Testis (tissue), 5 donors: ENCODE measurements around the gene DLX5. TPM values are rescaled to one million over a fixed set of nuclear protein-coding genes. Genes with fewer than 3 reads are reported as not detected.
A peak's percentile ranks its signal among the peaks of the same experiment; 100 is the strongest.
"Not testable (repeated sequence)": the region's sequence is repeated elsewhere in the genome, so short reads cannot be mapped to it uniquely, and the experiment has no call there.

Experiments
- DNase-seq: peaks from one replicate; pipeline ENCODE4 v3.0.0-alpha.2; 2019
- H3K27ac ChIP-seq, 2 donors: fragments of 200-600 bp; sonication (generic); one replicate each; pipeline ENCODE4 v1.5.1; 2019
- H3K27me3 ChIP-seq: fragments of 200-600 bp; sonication (generic); one replicate; pipeline ENCODE4 v1.5.1; 2019
- H3K36me3 ChIP-seq: fragments of 200-600 bp; sonication (generic); one replicate; pipeline ENCODE4 v1.5.1; 2017; ENCODE audit warnings: low read depth; ENCODE audit errors: missing control alignments
- H3K4me1 ChIP-seq: fragments of 200-600 bp; sonication (generic); one replicate; pipeline ENCODE4 v1.5.1; 2019
- H3K4me3 ChIP-seq, 2 donors: fragments of 200-600 bp; sonication (generic); one replicate each; pipeline ENCODE4 v1.5.1; 2017 to 2019
- H3K9me3 ChIP-seq: fragments of 200-600 bp; sonication (generic); one replicate; pipeline ENCODE4 v1.5.1; 2017
- POLR2A ChIP-seq: fragments of 450-650 bp; IDR thresholded peaks from one replicate; pipeline ENCODE4 v1.6.1; 2017; ENCODE audit warnings: antibody characterized with exemption, mild to moderate bottlenecking, moderate library complexity
- WGBS, 2 donors: methylation state at CpG; one replicate each; pipeline ENCODE4 v1.1.5; 2018; 5-methylcytosine and 5-hydroxymethylcytosine counted together
- intact Hi-C: fragments of 100-400 bp; cut with DNase I; formaldehyde crosslinking; loops from one replicate; pipeline ENCODE4 v1.15.1; 2023; ENCODE audit warnings: low total_unique reads
- long read RNA-seq, 2 donors: transcript quantifications; one replicate each; lab custom pipeline, GENCODE V29; 2026
- polyA plus RNA-seq: library from polyadenylated mRNA; stranded (reverse); fragments of 350-450 nt; fragmentation: Illumina TruSeq; extraction: RNeasy Lipid Tissue Mini Kit (QIAGEN cat#74804); gene quantifications from one replicate; pipeline ENCODE4 v1.2.3, GENCODE V29; 2014; ENCODE audit warnings: low read depth, low replicate concordance; ENCODE audit not compliant: insufficient read depth
- total RNA-seq, 2 donors: library from RNA; depleted of rRNA; stranded (reverse); fragments of >200 nt; gene quantifications; one replicate each; pipeline ENCODE4 v1.2.3, GENCODE V29; 2016
- TF ChIP-seq, protein P1 (sequence below), 3 experiments: fragments of 450-650 bp in 2 of 3; fragments of 200-600 bp in 1 of 3; sonication (generic) in 1 of 3; IDR thresholded peaks; one replicate each; pipeline ENCODE4 v1.5.1; 2016 to 2019; ENCODE audit warnings: antibody characterized with exemption in 3 of 3, mild to moderate bottlenecking in 2 of 3, moderate library complexity in 1 of 3

Gene DLX5
- total RNA-seq (1 to 10 TPM; 2.3 to 2.6 TPM), polyA plus RNA-seq (1.3 TPM)
- long read RNA-seq, donor 1, partial matches to known transcripts = 0 of 1 reads
- long read RNA-seq, donor 1, other reads (novel, unspliced or antisense) = 0 of 1 reads
- long read RNA-seq, donor 2 = 0 reads

GRCh38 chr7:97024209-97025129 lies at the start of gene DLX5:
Gene DLX5 (minus strand): TSS chr7:97024831. CDS start chr7:97024623, 208 bp downstream.
- no peaks in the 10 kb centered on the region for H3K27me3 ChIP-seq
- no peak within 1 kb of the TSS for H3K27ac ChIP-seq
- TF ChIP-seq, protein P1, sequence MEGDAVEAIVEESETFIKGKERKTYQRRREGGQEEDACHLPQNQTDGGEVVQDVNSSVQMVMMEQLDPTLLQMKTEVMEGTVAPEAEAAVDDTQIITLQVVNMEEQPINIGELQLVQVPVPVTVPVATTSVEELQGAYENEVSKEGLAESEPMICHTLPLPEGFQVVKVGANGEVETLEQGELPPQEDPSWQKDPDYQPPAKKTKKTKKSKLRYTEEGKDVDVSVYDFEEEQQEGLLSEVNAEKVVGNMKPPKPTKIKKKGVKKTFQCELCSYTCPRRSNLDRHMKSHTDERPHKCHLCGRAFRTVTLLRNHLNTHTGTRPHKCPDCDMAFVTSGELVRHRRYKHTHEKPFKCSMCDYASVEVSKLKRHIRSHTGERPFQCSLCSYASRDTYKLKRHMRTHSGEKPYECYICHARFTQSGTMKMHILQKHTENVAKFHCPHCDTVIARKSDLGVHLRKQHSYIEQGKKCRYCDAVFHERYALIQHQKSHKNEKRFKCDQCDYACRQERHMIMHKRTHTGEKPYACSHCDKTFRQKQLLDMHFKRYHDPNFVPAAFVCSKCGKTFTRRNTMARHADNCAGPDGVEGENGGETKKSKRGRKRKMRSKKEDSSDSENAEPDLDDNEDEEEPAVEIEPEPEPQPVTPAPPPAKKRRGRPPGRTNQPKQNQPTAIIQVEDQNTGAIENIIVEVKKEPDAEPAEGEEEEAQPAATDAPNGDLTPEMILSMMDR (IDR thresholded peaks at IDR 0.05) = no peak
- no peak for TF ChIP-seq POLR2A
- peaks cover 18% of the 10 kb centered on the region for H3K4me1 ChIP-seq
- intact Hi-C loops = no loop called here
- DNase-seq = peak; percentile 68
- no peaks in the 10 kb centered on the region for H3K9me3 ChIP-seq
- 0 to 2% methylated on average over 14 to 60 of the region's 60 CpGs for WGBS, 2 donors
- peak within 1 kb of the TSS; percentile 19 to 42 for H3K4me3 ChIP-seq
- H3K36me3 ChIP-seq = no peaks in the 10 kb centered on the region

GRCh38 chr7:97072025-97072424 lies 47.4 kb upstream of the DLX5 start:
- WGBS, 2 donors = 74 to 77% methylated on average over 2 of the region's 2 CpGs
- H3K9me3 ChIP-seq, H3K27ac ChIP-seq, H3K36me3 ChIP-seq, DNase-seq, intact Hi-C loops, H3K4me3 ChIP-seq, H3K27me3 ChIP-seq, H3K4me1 ChIP-seq: not testable (repeated sequence)

DNA sequence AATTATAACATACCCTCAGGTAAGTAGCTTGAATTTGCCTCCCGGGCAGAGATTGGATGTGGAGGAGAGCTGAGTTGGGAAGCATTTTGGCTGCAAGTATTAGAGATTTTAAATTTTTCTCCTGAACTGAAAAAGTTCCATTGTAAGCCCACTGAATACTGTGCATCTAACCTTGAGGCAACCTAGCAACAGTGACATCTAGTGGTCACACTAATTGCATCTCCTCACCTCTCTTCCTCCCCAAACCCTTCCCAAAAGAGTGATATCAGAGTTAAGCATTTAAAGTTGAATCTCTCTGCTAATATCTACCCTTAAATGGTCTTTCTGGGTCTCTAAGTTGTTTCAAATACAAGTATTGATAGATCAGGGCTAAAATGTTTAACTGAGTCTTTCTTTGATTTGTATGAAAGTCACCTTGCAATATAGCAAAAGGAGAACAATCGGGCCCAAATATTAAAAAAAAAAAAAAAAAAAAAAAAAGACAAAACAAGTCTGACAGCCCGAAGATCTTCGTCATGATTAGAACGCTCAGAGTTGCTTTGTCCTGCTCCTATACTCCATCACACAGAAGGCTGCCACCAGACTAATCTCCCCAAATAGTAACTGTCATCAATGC lies 40.4 kb upstream of the DLX5 start:
- H3K36me3 ChIP-seq = no peaks in the 10 kb centered on the region
- intact Hi-C loops = no loop called here
- H3K27ac ChIP-seq = no peak overlapping the region
- H3K4me1 ChIP-seq = no peaks in the 10 kb centered on the region
- peak overlapping the region in 1 of 2 donors; percentile 13 for H3K4me3 ChIP-seq
- H3K27me3 ChIP-seq = no peaks in the 10 kb centered on the region
- TF ChIP-seq, protein P1 (IDR thresholded peaks at IDR 0.05) = peak in 2 of 3 experiments; percentile 52 to 64
- no peak for TF ChIP-seq POLR2A
- no peaks in the 10 kb centered on the region for H3K9me3 ChIP-seq
- DNase-seq = peak; percentile 34
- WGBS, 2 donors = 36 to 40% methylated on average over 5 of the region's 5 CpGs

GRCh38 chr7:97064020-97064419 lies 39.4 kb upstream of the DLX5 start:
- no peak overlapping the region for H3K27ac ChIP-seq
- intact Hi-C loops = no loop called here
- no peaks in the 10 kb centered on the region for H3K4me1 ChIP-seq
- TF ChIP-seq POLR2A = no peak
- TF ChIP-seq, protein P1 (IDR thresholded peaks at IDR 0.05) = no peak
- H3K4me3 ChIP-seq = no peak overlapping the region
- WGBS, 2 donors = 60 to 65% methylated on average over 3 of the region's 3 CpGs
- no peaks in the 10 kb centered on the region for H3K36me3 ChIP-seq
- no peak for DNase-seq
- no peaks in the 10 kb centered on the region for H3K9me3 ChIP-seq
- H3K27me3 ChIP-seq = no peaks in the 10 kb centered on the region

- TF ChIP-seq, protein P1 (IDR thresholded peaks at IDR 0.05) = no peak
- TF ChIP-seq POLR2A = no peak
These were observed 18.6 kb upstream of the DLX5 start for GRCh38 chr7:97043281-97043680.

More at GRCh38 chr7:97043281-97043680, 18.6 kb upstream of the DLX5 start:
- no peak overlapping the region for H3K27ac ChIP-seq
- 55 to 74% methylated on average over 2 of the region's 2 CpGs for WGBS, 2 donors
- no peaks in the 10 kb centered on the region for H3K36me3 ChIP-seq
- H3K27me3 ChIP-seq = no peaks in the 10 kb centered on the region
- no peak overlapping the region for H3K4me3 ChIP-seq
- DNase-seq = no peak
- no peaks in the 10 kb centered on the region for H3K4me1 ChIP-seq
- intact Hi-C loops = no loop called here
- no peaks in the 10 kb centered on the region for H3K9me3 ChIP-seq
